RKO (cell line): ENCODE results near the gene NAGPA.
"Not testable (repeated sequence)": the region's sequence is repeated elsewhere in the genome, so short reads cannot be mapped to it uniquely, and the experiment has no call there.

Source experiments
- DNase-seq: peaks from one replicate; pipeline ENCODE4 v3.0.0-alpha.2; 2016; ENCODE audit warnings: low spot score

NAGPA gene

GRCh38 chr16:5033256-5034166 is at the start of gene NAGPA:
TSS of gene NAGPA (minus strand) at chr16:5033935. CDS start at chr16:5033914, 21 bp downstream.
- DNase-seq = peak; percentile 85

- DNase-seq = not testable (repeated sequence)
These were observed 47.3 kb upstream of the NAGPA start for GRCh38 chr16:5080996-5081395.

GRCh38 chr16:5080461-5080860 is 46.7 kb upstream of the NAGPA start:
- not testable (repeated sequence) for DNase-seq

GRCh38 chr16:5078626-5079025 is 44.9 kb upstream of the NAGPA start:
- no peak for DNase-seq

GRCh38 chr16:5077304-5077703 is 43.6 kb upstream of the NAGPA start:
- DNase-seq = no peak

GRCh38 chr16:5075637-5076036 is 41.9 kb upstream of the NAGPA start:
- no peak for DNase-seq

GRCh38 chr16:5073771-5074170 is 40.0 kb upstream of the NAGPA start:
- not testable (repeated sequence) for DNase-seq

GRCh38 chr16:5073279-5073629 is 39.5 kb upstream of the NAGPA start:
- peak; percentile 70 for DNase-seq

- DNase-seq = no peak
These were observed 38.9 kb upstream of the NAGPA start for GRCh38 chr16:5072334-5073278.

- peak; percentile 90 for DNase-seq
These were observed 38.1 kb upstream of the NAGPA start, which contains the start of gene ALG1 for GRCh38 chr16:5071681-5072333. TSS of gene ALG1 (plus strand) at chr16:5071843. CDS start at chr16:5071850, 7 bp downstream.

- DNase-seq = no peak
These were observed 37.6 kb upstream of the NAGPA start for GRCh38 chr16:5071341-5071680.

- no peak for DNase-seq
These were observed 36.9 kb upstream of the NAGPA start for GRCh38 chr16:5070431-5071186.

- no peak for DNase-seq
These were observed 36.1 kb upstream of the NAGPA start for GRCh38 chr16:5069854-5070253.

- DNase-seq = no peak
These were observed 35.3 kb upstream of the NAGPA start for GRCh38 chr16:5069048-5069447.

GRCh38 chr16:5066511-5066910 is 32.8 kb upstream of the NAGPA start:
- no peak for DNase-seq

- no peak for DNase-seq
These were observed 32.1 kb upstream of the NAGPA start, which contains the start of gene C16orf89 for GRCh38 chr16:5065813-5066212. TSS of gene C16orf89 (minus strand) at chr16:5065956. CDS start at chr16:5065908, 48 bp downstream.

GRCh38 chr16:5065326-5065725 is 31.6 kb upstream of the NAGPA start:
- no peak for DNase-seq

GRCh38 chr16:5064915-5065314 is 31.2 kb upstream of the NAGPA start:
- DNase-seq = no peak

GRCh38 chr16:5062790-5063765 is 29.3 kb upstream of the NAGPA start:
- no peak for DNase-seq

- no peak for DNase-seq
These were observed 28.3 kb upstream of the NAGPA start for GRCh38 chr16:5062051-5062450.
